Activated T-cell treated with anti-CD3 and anti-CD28 coated beads, Interleukin-2, amount 50 U/mL, for 72 hours (primary cell): ENCODE measurements around the gene SRPRA. TPM values are rescaled to one million over a fixed set of nuclear protein-coding genes. Genes with fewer than 3 reads are reported as not detected.
A peak's percentile ranks its signal among the peaks of the same experiment; 100 is the strongest.
"Not testable (repeated sequence)": the region's sequence is repeated elsewhere in the genome, so short reads cannot be mapped to it uniquely, and the experiment has no call there.

ENCODE experiments used
- ATAC-seq, 2 donors: fragments of 150-1000 bp; cut with Tn5 transposase; replicated peaks in 1 of 2; 2 replicates each; pipeline ENCODE4 v1.10.0; 2021; ENCODE audit warnings: moderate library complexity in 2 of 2, mild to moderate bottlenecking in 1 of 2
- DNase-seq, 2 donors: peaks; one replicate each; pipeline ENCODE4 v3.0.0; 2021 to 2022; ENCODE audit warnings: mixed read lengths in 1 of 2
- H3K27ac Mint-ChIP-seq: one replicate; pipeline ENCODE4 v1.8.0; 2022; ENCODE audit warnings: mild to moderate bottlenecking, moderate library complexity, mixed read lengths
- H3K27me3 Mint-ChIP-seq: one replicate; pipeline ENCODE4 v1.8.0; 2022; ENCODE audit warnings: low read depth, mixed read lengths
- H3K36me3 Mint-ChIP-seq, 2 donors: one replicate each; pipeline ENCODE4 v1.8.0; 2022; ENCODE audit warnings: mixed read lengths in 2 of 2, mild to moderate bottlenecking in 1 of 2; ENCODE audit not compliant: insufficient read depth in 2 of 2
- H3K4me1 Mint-ChIP-seq: one replicate; pipeline ENCODE4 v1.8.0; 2022; ENCODE audit warnings: low read depth, mixed read lengths
- H3K4me3 Mint-ChIP-seq, 2 donors: one replicate each; pipeline ENCODE4 v1.8.0; 2022; ENCODE audit warnings: mild to moderate bottlenecking in 2 of 2, mixed read lengths in 2 of 2, moderate library complexity in 2 of 2
- H3K9me3 Mint-ChIP-seq, 2 donors: one replicate each; pipeline ENCODE4 v1.8.0; 2022; ENCODE audit warnings: mixed read lengths in 2 of 2
- total RNA-seq, 2 donors: library from RNA; stranded (reverse); gene quantifications; one replicate each; pipeline ENCODE4 v1.2.3, GENCODE V29; 2022

The SRPRA gene
- total RNA-seq, 2 donors from 2014 or later = 118 to 136 TPM

DNA sequence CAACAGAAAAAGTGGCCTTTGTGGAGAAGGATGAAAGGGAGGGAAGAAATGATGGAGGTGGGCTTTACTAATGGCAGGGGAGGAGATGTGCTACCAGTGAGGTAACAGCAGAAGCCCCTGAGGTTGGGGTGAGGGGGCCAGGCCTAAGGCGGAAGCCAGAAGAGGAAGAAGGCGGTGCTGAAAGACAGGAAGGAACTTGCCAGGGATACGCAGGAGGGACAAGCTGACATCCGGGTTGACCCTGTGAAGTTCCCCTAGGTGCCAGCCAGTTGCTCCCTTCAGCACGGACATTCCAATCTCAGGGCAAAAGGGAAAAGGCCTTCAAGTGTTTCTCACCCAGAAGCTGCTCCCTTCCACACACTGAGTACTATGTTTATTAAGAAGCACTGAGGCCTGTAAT lies 11.9 kb upstream of the SRPRA start:
- H3K27me3 Mint-ChIP-seq = peaks cover 8% of the 10 kb centered on the region
- H3K4me1 Mint-ChIP-seq = peaks cover 50% of the 10 kb centered on the region
- ATAC-seq (no peak), DNase-seq (no peak)
- peaks cover 9 to 15% of the 10 kb centered on the region in 2 donors for H3K36me3 Mint-ChIP-seq
- H3K27ac Mint-ChIP-seq = no peak overlapping the region
- no peaks in the 10 kb centered on the region for H3K9me3 Mint-ChIP-seq
- H3K4me3 Mint-ChIP-seq = no peak overlapping the region

DNA sequence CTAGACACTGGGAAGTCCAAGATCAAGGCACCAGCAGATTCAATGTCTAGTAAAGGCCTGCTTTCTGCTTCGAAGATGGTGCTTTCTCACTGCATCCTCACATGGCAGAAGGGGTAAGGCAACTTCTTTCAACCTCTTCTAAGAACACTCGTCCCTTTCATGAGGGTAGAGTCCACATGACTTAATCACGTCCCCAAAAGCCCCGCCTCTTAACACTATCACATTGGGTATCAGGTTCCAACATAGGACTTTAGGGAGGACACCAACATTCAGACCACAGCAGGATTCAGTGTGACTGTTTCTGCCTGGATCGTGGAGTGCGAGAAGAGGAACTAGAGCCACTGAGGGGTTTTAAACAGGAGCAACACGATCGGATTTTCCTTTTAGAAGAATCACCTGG lies 10.5 kb upstream of the SRPRA start:
- Mint-ChIP-seq H3K9me3 (no peaks in the 10 kb centered on the region), H3K4me3 (no peak overlapping the region), H3K4me1 (peaks cover 36% of the 10 kb centered on the region)

GRCh38 chr11:126277780-126278179 lies 9.1 kb upstream of the SRPRA start:
- Mint-ChIP-seq H3K4me1 (peaks cover 26% of the 10 kb centered on the region), H3K4me3 (no peak overlapping the region), H3K27me3 (peaks cover 8% of the 10 kb centered on the region), H3K9me3 (no peaks in the 10 kb centered on the region), H3K36me3 (peaks cover 7 to 15% of the 10 kb centered on the region in 2 donors), H3K27ac (no peak overlapping the region)
- DNase-seq (no peak), ATAC-seq (no peak)

More for the DNA sequence above, 10.5 kb upstream of the SRPRA start:
- ATAC-seq (no peak), DNase-seq (no peak)
- peaks cover 8% of the 10 kb centered on the region for H3K27me3 Mint-ChIP-seq
- H3K36me3 Mint-ChIP-seq = peaks cover 10 to 18% of the 10 kb centered on the region in 2 donors
- H3K27ac Mint-ChIP-seq = no peak overlapping the region

DNA sequence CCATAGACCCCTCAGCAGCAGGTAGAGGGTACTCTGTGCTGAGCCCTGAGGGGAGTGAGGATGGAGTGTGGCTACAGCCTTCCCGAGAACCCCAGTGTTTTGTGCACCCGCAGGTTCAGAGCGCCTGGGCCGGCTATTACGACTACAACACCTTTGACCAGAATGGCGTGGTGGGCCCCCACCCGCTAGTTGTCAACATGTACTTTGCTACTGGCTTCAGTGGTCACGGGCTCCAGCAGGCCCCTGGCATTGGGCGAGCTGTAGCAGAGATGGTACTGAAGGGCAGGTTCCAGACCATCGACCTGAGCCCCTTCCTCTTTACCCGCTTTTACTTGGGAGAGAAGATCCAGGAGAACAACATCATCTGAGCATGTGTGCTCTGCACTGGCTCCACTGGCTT lies 8.6 kb upstream of the SRPRA start:
- no peaks in the 10 kb centered on the region for H3K9me3 Mint-ChIP-seq
- peaks cover 8% of the 10 kb centered on the region for H3K27me3 Mint-ChIP-seq
- no peak overlapping the region for H3K4me3 Mint-ChIP-seq
- no peak for ATAC-seq
- peaks cover 7 to 15% of the 10 kb centered on the region in 2 donors for H3K36me3 Mint-ChIP-seq
- DNase-seq = no peak
- peaks cover 26% of the 10 kb centered on the region for H3K4me1 Mint-ChIP-seq
- no peak overlapping the region for H3K27ac Mint-ChIP-seq

GRCh38 chr11:126268361-126268707 lies 361 bp downstream of the SRPRA start:
- Mint-ChIP-seq H3K4me3 (peak overlapping the region; percentile 96 to 97), H3K36me3 (peaks cover 13 to 34% of the 10 kb centered on the region in 2 donors), H3K4me1 (peaks cover 53% of the 10 kb centered on the region), H3K9me3 (no peaks in the 10 kb centered on the region), H3K27ac (peak overlapping the region; percentile 100), H3K27me3 (no peaks in the 10 kb centered on the region)
- ATAC-seq (peak; percentile 1), DNase-seq (no peak)

DNA sequence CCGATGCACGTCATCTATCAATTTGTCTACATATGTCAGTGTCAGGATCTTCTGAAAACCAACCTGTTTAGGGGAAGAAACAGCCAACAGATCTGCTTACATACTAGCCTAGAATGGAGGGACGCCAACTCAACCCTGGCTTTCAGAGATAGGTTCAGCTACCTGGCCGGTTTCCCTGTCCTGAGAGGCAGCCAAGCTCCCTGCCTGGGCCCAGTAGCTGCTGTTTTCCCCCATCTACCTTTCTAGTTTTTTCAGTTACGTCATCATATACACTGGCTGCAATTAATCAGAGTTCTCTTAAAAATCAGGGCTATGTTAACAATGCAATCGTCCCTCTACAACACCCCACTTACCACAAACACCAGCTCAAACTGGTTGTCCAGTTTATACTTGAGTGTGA lies 1.0 kb downstream of the SRPRA start:
- H3K27me3 Mint-ChIP-seq = no peaks in the 10 kb centered on the region
- ATAC-seq (no peak), DNase-seq (no peak)
- H3K36me3 Mint-ChIP-seq = peaks cover 15 to 36% of the 10 kb centered on the region in 2 donors
- H3K27ac Mint-ChIP-seq = peak overlapping the region; percentile 100
- peak overlapping the region; percentile 96 to 97 for H3K4me3 Mint-ChIP-seq
- H3K4me1 Mint-ChIP-seq = peaks cover 53% of the 10 kb centered on the region
- no peaks in the 10 kb centered on the region for H3K9me3 Mint-ChIP-seq

DNA sequence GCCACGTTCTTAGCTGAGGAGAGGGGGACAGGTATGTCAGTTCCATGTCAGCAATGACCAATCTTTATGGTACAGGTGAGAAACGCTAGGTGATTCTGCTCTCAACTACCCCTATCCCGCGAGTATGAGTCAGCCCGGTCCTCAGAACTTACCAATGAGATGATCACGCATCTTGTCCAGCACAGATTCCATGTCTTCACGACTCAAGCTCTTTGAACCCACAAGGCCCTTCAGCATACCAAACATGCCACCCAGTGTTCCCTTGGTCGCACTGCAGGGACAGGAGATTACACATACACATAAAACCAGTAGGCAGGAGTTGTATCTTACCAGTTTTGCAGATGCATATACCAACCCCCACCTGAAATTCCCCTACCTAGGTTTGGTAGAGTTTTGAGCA lies 2.9 kb downstream of the SRPRA start:
- DNase-seq (no peak), ATAC-seq (no peak)
- Mint-ChIP-seq H3K9me3 (no peaks in the 10 kb centered on the region), H3K36me3 (peaks cover 17 to 36% of the 10 kb centered on the region in 2 donors), H3K4me1 (peaks cover 46% of the 10 kb centered on the region), H3K27me3 (no peaks in the 10 kb centered on the region), H3K4me3 (no peak overlapping the region), H3K27ac (peak overlapping the region; percentile 100)

- Mint-ChIP-seq H3K9me3 (no peaks in the 10 kb centered on the region), H3K4me1 (peaks cover 25% of the 10 kb centered on the region), H3K27me3 (no peaks in the 10 kb centered on the region), H3K27ac (no peak overlapping the region), H3K4me3 (no peak overlapping the region), H3K36me3 (peaks cover 17 to 34% of the 10 kb centered on the region in 2 donors)
- ATAC-seq (no peak), DNase-seq (no peak)
These were observed 5.2 kb downstream of the SRPRA start for GRCh38 chr11:126263489-126263888.

DNA sequence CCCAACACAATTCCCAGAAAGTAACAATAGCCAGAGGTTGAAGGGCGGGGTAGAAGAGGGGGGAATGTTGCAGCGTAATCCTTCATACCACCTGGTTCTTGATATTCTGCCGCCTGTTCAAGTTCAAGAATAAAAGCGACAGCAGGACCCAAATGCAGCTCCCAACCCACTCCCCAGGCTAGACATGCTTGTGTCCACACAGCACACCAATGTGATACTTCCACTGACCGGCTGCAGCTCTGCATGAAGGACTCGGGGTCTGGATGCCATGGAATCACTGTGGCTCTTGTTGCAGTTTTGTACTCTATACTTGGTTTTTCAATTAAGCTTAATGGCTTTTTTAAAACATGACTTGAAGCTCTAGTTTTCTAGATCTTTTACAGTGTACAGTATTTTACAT lies 6.5 kb downstream of the SRPRA start:
- Mint-ChIP-seq H3K4me1 (peaks cover 17% of the 10 kb centered on the region), H3K4me3 (no peak overlapping the region), H3K36me3 (peaks cover 14 to 29% of the 10 kb centered on the region in 2 donors), H3K9me3 (no peaks in the 10 kb centered on the region), H3K27ac (no peak overlapping the region), H3K27me3 (no peaks in the 10 kb centered on the region)
- ATAC-seq (no peak), DNase-seq (no peak)

- no peak overlapping the region for H3K27ac Mint-ChIP-seq
- no peak overlapping the region for H3K4me3 Mint-ChIP-seq
- peaks cover 4% of the 10 kb centered on the region for H3K4me1 Mint-ChIP-seq
- H3K9me3 Mint-ChIP-seq = no peaks in the 10 kb centered on the region
- DNase-seq = no peak
- ATAC-seq = no peak
- H3K36me3 Mint-ChIP-seq = peaks cover 2 to 8% of the 10 kb centered on the region in 2 donors
- no peaks in the 10 kb centered on the region for H3K27me3 Mint-ChIP-seq
These were observed 10.9 kb downstream of the SRPRA start for GRCh38 chr11:126257764-126258163.

DNA sequence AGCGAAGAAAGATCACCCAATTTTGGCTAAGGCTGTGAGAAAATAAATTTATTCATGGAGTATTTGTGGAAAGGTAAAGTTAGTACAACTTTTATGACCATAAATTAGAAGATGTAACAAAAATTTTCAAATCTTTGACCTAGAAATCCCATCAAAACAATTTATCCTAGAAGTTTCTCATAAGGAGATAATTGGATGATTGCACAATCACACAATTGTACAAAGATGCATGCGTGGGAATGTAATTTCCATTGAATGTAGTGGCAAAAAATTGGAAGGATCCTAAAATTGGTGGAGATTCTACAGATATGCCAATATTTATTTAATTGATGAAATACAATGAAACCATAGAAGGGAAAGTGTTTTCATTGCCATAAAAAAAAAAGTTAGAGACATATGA lies 11.6 kb downstream of the SRPRA start:
- no peak overlapping the region for H3K4me3 Mint-ChIP-seq
- H3K27me3 Mint-ChIP-seq = no peaks in the 10 kb centered on the region
- ATAC-seq (no peak), DNase-seq (no peak)
- peaks cover 4% of the 10 kb centered on the region for H3K4me1 Mint-ChIP-seq
- H3K9me3 Mint-ChIP-seq = no peaks in the 10 kb centered on the region
- no peak overlapping the region for H3K27ac Mint-ChIP-seq
- peaks cover 2 to 8% of the 10 kb centered on the region in 2 donors for H3K36me3 Mint-ChIP-seq

GRCh38 chr11:126256216-126256615 lies 12.5 kb downstream of the SRPRA start:
- Mint-ChIP-seq H3K9me3 (no peaks in the 10 kb centered on the region), H3K27ac (no peak overlapping the region), H3K4me3 (no peak overlapping the region), H3K27me3 (no peaks in the 10 kb centered on the region), H3K4me1 (peaks cover 4% of the 10 kb centered on the region), H3K36me3 (peaks cover 1 to 11% of the 10 kb centered on the region in 2 donors)
- DNase-seq (no peak), ATAC-seq (no peak)

DNA sequence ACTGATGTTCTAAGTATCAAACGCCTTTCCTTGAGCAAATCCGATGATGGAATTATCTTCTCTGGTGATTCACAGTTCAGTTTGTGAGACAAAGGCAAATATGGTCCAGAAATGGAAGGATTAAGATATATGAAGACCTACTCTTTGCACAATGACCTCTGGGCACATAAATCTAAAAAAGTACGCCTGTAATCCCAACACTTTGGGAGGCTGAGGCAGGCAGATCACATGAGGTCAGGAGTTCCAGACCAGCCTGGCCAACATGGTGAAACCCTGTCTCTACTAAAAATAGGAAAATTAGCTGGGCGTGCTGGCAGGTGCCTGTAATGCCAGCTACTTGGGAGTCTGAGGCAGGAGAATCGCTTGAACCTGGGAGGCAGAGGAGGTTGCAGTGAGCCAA lies 13.2 kb downstream of the SRPRA start:
- peak overlapping the region; percentile 1 for H3K27ac Mint-ChIP-seq
- not testable (repeated sequence) for H3K4me1 Mint-ChIP-seq, ATAC-seq, H3K9me3 Mint-ChIP-seq, H3K27me3 Mint-ChIP-seq, H3K4me3 Mint-ChIP-seq, DNase-seq, H3K36me3 Mint-ChIP-seq

GRCh38 chr11:126254819-126255218 lies 13.9 kb downstream of the SRPRA start:
- no peak overlapping the region for H3K4me3 Mint-ChIP-seq
- peaks cover 4% of the 10 kb centered on the region for H3K4me1 Mint-ChIP-seq
- ATAC-seq = no peak
- no peak overlapping the region for H3K27ac Mint-ChIP-seq
- H3K27me3 Mint-ChIP-seq = no peaks in the 10 kb centered on the region
- H3K9me3 Mint-ChIP-seq = no peaks in the 10 kb centered on the region
- H3K36me3 Mint-ChIP-seq = peaks cover 0 to 7% of the 10 kb centered on the region in 2 donors
- no peak for DNase-seq
